ENCODE data around the gene ATP6V0C.
"Not testable (repeated sequence)": the region's sequence is repeated elsewhere in the genome, so short reads cannot be mapped to it uniquely, and the experiment has no call there.

ATP6V0C gene

DNA sequence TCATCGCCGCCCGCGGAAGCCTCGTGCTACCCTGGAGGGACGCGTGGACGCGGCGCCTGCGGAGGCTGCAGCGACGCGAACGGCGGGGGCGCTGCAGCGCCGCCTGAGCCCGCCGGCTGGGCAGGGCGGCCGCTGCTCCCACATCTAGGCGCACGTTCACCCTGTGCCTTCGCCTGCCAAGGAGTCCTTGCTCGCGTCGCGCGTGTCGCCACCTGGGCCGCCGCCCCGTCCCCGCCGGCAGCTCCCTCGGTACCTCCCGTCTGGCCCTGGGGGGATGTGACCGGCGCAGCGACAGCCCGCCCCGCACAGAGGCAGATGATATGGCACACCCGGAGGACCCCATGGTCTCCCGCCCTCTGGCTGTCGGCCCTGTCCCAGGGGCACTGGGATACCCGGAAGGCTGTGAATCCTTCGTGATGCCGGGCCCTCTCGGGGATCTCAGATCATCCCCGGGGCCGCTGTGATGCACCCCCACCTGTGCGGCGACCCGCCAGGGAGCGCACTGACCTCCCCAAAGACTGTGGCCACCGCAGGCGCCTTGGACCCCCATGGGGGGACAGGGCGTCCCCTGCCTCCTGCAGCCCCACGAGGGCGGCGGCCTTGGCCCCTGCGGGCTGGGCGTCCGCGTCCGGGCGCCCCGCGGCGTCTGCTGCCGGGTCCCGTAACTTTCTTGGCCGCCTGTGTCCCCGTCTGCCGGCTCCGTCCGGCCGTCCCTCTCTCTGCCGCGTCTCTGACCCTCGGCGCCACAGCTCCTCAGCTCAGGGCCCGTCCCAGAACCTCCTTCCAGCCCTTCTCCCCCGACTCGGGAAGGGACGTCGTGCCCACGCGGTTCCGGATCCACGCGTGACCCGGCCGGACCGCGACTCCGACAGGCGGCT lies 39.5 kb upstream of the ATP6V0C start:
- no peak for DNase-seq (ENCODE audit: low read depth)
- peak overlapping the region; percentile 84 for H3K4me3 ChIP-seq (ENCODE audit: low read depth, low read length)

GRCh38 chr16:2474877-2475412 lies 38.8 kb upstream of the ATP6V0C start, which contains the start of gene TBC1D24:
TBC1D24 (plus strand) TSS chr16:2475127; CDS start chr16:2496149, 21,022 bp downstream.
- peak; percentile 25 for DNase-seq (ENCODE audit: low read depth)
- H3K4me3 ChIP-seq (ENCODE audit: low read depth, low read length): peak within 1 kb of the TSS; percentile 84

DNA sequence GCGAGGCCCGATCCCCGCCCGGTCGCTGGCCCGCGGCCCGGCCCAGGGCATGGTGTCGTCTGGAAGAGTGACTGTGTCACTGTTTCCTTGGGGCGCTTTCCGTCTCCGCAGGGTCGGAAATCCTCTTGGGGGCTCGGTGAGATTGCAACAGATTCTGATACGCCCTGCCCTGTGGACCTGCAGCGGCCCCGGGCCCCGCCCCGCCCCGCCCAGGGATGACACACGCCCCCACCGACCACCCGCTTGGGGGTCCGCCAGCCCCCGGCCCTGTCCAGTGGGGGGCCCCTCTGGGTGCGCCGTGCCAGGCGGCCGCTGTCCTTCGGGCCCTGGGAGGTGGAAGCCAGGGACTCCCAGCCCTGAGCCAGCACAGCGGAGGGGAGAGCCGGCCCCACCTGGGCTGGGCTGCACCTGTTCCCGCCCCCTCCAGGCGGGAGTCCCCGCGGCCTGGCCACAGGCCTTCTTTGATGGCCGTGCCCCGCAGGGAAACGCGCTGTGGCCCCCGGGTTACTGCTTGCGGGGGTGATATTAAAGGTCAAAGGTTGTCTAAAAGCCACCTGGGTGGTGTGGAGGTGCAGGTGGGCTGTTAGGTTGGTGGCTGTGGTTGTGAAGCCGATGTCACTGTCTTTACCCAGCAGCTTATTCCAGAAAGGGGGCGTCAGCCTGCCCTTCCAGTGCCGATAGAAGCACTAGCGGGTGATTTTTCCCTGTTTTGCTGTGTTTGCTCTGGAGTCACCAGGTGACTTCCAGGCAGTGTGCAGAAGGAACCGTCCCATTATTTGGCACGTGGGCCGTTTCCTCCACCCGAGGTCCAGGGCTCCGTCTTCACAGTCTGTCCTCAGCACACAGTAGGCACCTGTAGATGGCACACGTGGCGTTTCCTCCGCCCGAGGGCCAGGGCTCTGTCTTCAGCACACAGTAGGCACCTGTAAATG lies 38.1 kb upstream of the ATP6V0C start:
- no peak for DNase-seq (ENCODE audit: low read depth)
- H3K4me3 ChIP-seq (ENCODE audit: low read depth, low read length): peak overlapping the region; percentile 67

- DNase-seq (ENCODE audit: low read depth): no peak
- H3K4me3 ChIP-seq (ENCODE audit: low read depth, low read length): no peak overlapping the region
Measured at GRCh38 chr16:2476345-2476720, 37.4 kb upstream of the ATP6V0C start.

- DNase-seq (ENCODE audit: low read depth): no peak
- no peak overlapping the region for H3K4me3 ChIP-seq (ENCODE audit: low read depth, low read length)
Measured at GRCh38 chr16:2476741-2477140, 37.0 kb upstream of the ATP6V0C start.

- no peak overlapping the region for H3K4me3 ChIP-seq (ENCODE audit: low read depth, low read length)
- DNase-seq (ENCODE audit: low read depth): no peak
Measured at GRCh38 chr16:2477327-2477726, 36.4 kb upstream of the ATP6V0C start.

GRCh38 chr16:2478279-2478678 lies 35.5 kb upstream of the ATP6V0C start:
- no peak for DNase-seq (ENCODE audit: low read depth)
- no peak overlapping the region for H3K4me3 ChIP-seq (ENCODE audit: low read depth, low read length)

DNA sequence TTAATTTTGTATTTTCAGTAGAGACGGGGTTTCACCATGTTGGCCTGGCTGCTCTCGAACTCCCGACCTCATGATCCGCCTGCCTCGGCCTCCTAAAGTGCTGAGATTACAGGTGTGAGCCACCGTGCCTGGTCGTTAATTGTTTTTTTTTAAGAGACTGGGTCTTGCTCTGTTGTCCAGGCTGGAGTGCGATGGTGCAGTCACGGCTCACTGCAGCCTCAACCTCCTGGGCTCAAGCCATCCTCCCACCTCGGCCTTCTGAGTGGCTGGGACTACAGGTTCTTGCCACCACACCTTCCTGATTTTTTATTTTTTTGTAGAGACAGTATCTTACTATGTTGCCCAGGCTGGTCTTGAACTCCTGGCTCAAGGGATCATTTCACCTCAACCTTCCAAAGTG lies 33.8 kb upstream of the ATP6V0C start:
- H3K4me3 ChIP-seq (ENCODE audit: low read depth, low read length); DNase-seq (ENCODE audit: low read depth): not testable (repeated sequence)

DNA sequence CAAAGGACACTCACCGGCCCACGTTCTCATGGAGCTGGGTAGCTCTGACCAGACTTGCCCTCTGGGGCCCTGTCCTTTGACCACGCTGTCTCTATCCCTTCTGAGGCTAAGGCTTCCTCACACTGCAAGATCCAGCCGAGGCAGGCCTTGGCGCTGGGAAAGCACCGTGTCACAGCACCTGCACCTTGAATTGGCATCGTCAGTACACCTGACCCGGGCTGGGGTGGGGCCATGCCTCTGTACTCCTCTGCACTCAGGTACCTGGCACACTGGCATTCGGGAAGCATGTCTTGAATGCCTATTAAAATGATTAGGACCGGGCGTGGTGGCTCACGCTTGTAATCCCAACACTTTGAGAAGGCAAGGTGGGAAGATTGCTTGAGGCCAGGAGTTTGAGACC lies 32.8 kb upstream of the ATP6V0C start:
- H3K4me3 ChIP-seq (ENCODE audit: low read depth, low read length): no peak overlapping the region
- DNase-seq (ENCODE audit: low read depth): no peak

DNA sequence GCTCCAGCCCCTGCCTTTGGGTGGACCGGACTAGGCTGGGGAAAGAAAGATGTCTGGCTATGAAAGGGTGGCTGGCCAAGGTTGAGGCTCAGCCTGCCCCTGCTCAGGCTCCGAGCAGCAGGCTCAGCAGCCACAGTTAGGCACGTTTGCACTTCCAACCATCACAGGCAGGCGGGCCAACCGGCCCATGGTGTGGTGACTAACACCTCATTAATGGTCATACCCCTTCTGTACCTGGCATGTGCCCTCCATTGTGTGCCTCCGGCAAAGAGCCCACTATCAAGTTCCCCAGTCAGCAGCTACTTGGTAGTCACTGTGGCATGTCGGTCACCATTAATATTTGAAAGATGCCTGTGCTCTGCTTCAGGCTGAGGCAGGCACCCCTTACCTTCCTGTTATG lies 32.1 kb upstream of the ATP6V0C start:
- DNase-seq (ENCODE audit: low read depth): no peak
- H3K4me3 ChIP-seq (ENCODE audit: low read depth, low read length): no peak overlapping the region

GRCh38 chr16:2482249-2482648 lies 31.5 kb upstream of the ATP6V0C start:
- no peak for DNase-seq (ENCODE audit: low read depth)
- H3K4me3 ChIP-seq (ENCODE audit: low read depth, low read length): no peak overlapping the region

DNA sequence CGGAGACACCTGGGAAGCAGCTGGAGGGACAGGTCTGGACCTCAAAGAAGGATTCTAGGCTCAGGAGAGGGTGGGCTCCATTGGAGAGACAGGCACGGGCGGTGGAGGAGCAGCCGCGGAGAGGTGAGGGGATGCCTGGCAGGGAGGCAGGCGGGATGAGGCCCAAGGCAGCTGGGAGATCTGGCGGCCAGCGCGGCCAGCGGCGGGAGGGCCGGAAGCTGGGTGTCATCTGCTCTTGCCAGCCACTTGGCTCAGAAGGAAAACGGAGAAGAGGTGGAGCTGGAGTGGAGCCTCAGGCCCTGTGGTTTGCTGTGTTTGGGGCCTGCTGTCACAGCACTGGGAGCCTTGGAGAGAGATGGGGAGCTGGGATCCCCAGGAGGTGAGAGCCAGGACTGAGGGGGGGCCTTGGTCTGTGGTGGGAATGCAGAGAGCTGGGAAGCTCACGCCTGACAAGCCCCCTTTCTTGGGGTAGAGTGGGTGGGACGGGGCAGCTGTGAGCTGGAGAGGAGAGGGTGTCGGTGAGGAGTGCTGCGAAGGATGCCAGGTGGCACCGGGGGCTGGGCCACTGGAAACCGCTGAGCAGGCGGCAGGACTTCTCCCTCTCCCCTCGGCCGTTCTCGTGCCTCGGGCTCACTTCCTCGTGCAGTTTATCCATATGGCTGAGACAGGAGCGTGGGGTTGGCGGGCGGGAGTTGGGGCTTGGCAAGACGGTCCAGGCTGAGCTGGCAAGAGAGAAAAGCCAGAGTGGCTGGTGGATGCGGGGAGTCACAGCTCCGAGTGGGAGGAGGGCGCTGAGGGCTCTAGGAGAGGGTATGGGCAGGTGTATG lies 30.8 kb upstream of the ATP6V0C start:
- DNase-seq (ENCODE audit: low read depth): peak; percentile 31
- H3K4me3 ChIP-seq (ENCODE audit: low read depth, low read length): peak overlapping the region; percentile 7

GRCh38 chr16:2483939-2484897 lies 29.5 kb upstream of the ATP6V0C start:
- no peak overlapping the region for H3K4me3 ChIP-seq (ENCODE audit: low read depth, low read length)

DNA sequence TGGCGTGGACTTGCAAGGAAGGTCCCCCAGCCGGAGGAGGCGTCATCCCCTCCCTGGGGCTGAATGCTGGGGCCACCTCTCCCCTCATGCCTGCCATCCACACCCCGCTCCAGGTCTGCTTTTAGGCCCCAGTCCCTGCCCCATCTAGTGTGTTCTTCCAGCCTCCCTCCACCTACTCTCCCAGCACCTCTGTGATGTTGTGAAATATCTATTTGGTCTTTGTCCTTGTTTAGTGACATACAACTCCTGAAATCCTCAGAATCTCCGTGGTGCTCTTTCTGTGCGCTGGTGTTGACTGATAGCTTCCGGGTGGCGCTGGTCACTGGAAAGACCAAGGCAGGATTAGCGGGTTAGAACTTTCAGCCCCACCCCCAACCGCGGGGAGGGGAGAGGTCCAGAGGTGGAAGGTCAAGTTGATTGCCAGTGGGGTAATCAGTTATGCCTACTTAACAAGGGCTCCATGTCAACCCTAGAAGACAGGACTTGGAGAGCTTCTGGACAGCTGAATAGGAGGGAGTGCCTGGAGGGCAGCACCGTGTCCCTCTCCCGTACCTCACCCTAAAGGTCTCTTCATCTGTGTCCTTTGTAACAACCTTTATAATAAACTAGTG lies 28.7 kb upstream of the ATP6V0C start:
- no peak overlapping the region for H3K4me3 ChIP-seq (ENCODE audit: low read depth, low read length)
- no peak for DNase-seq (ENCODE audit: low read depth)

More at GRCh38 chr16:2483939-2484897, 29.5 kb upstream of the ATP6V0C start:
- no peak for DNase-seq (ENCODE audit: low read depth)

- no peak overlapping the region for H3K4me3 ChIP-seq (ENCODE audit: low read depth, low read length)
Measured at GRCh38 chr16:2485811-2486507, 27.8 kb upstream of the ATP6V0C start.

GRCh38 chr16:2486645-2487516 lies 26.9 kb upstream of the ATP6V0C start:
- DNase-seq (ENCODE audit: low read depth): no peak
- no peak overlapping the region for H3K4me3 ChIP-seq (ENCODE audit: low read depth, low read length)

More at GRCh38 chr16:2485811-2486507, 27.8 kb upstream of the ATP6V0C start:
- no peak for DNase-seq (ENCODE audit: low read depth)

All from skeletal muscle cell (primary cell).